Measurements from ENCODE around the gene HNRNPA3. TPM values are rescaled to one million over a fixed set of nuclear protein-coding genes. Genes with fewer than 3 reads are reported as not detected.

Gene HNRNPA3
- total RNA-seq, 1 experiment from 2014 or later: 328 TPM

DNA sequence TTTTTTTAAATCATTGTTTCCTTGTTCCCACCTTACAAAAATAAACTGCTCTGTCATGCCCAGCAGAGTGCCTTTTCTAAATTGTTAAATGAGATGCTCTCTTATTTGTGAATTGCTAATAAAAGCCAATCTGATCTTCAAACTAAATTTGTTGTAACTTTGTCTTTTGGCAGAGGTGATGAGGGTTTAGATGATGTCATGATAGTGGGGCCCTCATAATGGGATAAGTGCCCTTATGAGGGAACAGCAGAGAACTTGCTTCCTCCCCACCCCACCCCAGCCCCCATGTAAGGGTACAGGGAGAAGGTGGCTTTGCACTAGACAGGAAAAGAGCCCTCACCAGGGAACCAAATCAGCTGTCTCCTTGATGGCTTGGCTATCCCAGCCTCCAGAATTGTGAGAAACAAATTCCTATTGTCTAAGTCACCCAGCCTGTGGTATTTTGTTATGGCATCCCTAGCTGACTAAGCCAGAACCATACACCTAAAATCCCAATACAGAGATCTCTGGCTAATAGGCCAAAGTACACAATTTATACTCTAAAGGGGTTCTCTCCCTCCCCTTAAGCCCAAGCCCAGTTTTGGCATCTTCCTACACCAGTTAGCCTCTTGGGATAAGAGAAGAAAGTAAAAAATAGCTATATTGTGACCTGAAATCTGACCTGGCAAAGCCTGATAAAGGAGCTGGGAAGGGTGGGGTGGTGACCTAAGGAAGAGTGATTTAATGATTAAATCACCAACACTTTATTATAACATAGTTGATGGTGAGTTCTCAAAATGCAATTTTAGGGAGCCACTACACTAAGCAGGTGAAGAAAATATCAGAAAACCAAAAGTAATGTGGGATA is 40.3 kb upstream of the HNRNPA3 start:
- Histone ChIP-seq H3K4me2 (ENCODE audit: low read length) (peak overlapping the region; percentile 86), H3K9ac (ENCODE audit: low read length) (no peak overlapping the region; the same call in 1 of the 2 replicates), H3K27ac (ENCODE audit: low read depth, low read length) (peak overlapping the region; percentile 1; the same call in 1 of the 2 replicates), H3K4me1 (ENCODE audit: control insufficient read depth in 1 of 2, insufficient read depth in 2 of 2, low read length in 2 of 2) (peaks cover 49 to 59% of the 10 kb centered on the region in 2 experiments), H4K20me1 (ENCODE audit: insufficient read depth) (no peaks in the 10 kb centered on the region), H3K4me3 (replicated peaks in 1 of 2; ENCODE audit: low read depth in 1 of 2, low read length in 2 of 2) (peak overlapping the region in 1 of 2 experiments; percentile 35; a peak in 2 of 4 replicates), H3K79me2 (ENCODE audit: insufficient read depth, low read length) (no peaks in the 10 kb centered on the region), H3K9me3 (ENCODE audit: control insufficient read depth in 1 of 2, insufficient read depth in 1 of 2, low read depth in 1 of 2, low read length in 2 of 2) (no peaks in the 10 kb centered on the region), H3K9me2 (ENCODE audit: insufficient read depth) (no peaks in the 10 kb centered on the region), H3K27me3 (ENCODE audit: insufficient read depth, low read length) (no peaks in the 10 kb centered on the region), H2AFZ (ENCODE audit: low read depth, low read length, poor library complexity, severe bottlenecking) (peak overlapping the region; percentile 84), H3K36me3 (ENCODE audit: control insufficient read depth in 1 of 2, insufficient read depth in 2 of 2, low read length in 2 of 2) (no peaks in the 10 kb centered on the region)
- RAD21 ChIA-PET (ENCODE audit: low non-redundant PET in 1 of 2, low total read pairs in 2 of 2, uncharacterized antibody in 2 of 2, unreplicated experiment in 2 of 2): no interaction called here
- BruUV-seq (replicated peaks): no TSS peak
- POLR2A ChIA-PET: interaction anchor here (1.0 to 1.4 kb wide), 3 partner anchors 17 to 40 kb away, joined by 3 to 5 read pairs (median 4); no protein-coding TSS in a partner anchor
- CTCF ChIA-PET: interaction anchor here (1.0 to 1.5 kb wide), 3 partner anchors 11 to 92 kb away, joined by 3 to 5 read pairs (median 4); partner anchors contain the start of gene NFE2L2
- intact Hi-C loops (cut with micrococcal nuclease): no loop called here
- DNase-seq (ENCODE audit: low read depth, low spot score): peak; percentile 60
- peak; percentile 66 for ATAC-seq
- TF ChIP-seq JUND (IDR thresholded peaks at IDR 0.05) (peak; percentile 68), RAD21 (IDR thresholded peaks at IDR 0.05; ENCODE audit: low read depth) (no peak), POLR2AphosphoS5 (IDR thresholded peaks at IDR 0.05; ENCODE audit: low read depth, low read length) (no peak), ZNF274 (IDR thresholded peaks at IDR 0.05; ENCODE audit: low read depth, low read length) (no peak), SIN3A (IDR thresholded peaks at IDR 0.05; ENCODE audit: low read depth) (no peak), EZH2phosphoT487 (IDR thresholded peaks at IDR 0.05; ENCODE audit: borderline replicate concordance) (no peak), CEBPB (IDR thresholded peaks at IDR 0.05; ENCODE audit: low read depth) (no peak; the same call in none of the 2 replicates), SP1 (IDR thresholded peaks at IDR 0.05; ENCODE audit: low read depth) (peak; percentile 44; the same call in 1 of the 2 replicates), CBX3 (IDR thresholded peaks at IDR 0.05; ENCODE audit: low read depth) (no peak; the same call in 1 of the 2 replicates), SRF (IDR thresholded peaks at IDR 0.05; ENCODE audit: low read depth) (no peak), FOSL1 (IDR thresholded peaks at IDR 0.05; ENCODE audit: low read depth) (peak; percentile 78)
- TF ChIP-seq, protein P1, sequence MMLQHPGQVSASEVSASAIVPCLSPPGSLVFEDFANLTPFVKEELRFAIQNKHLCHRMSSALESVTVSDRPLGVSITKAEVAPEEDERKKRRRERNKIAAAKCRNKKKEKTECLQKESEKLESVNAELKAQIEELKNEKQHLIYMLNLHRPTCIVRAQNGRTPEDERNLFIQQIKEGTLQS (IDR thresholded peaks at IDR 0.05): no peak
- TF ChIP-seq, protein P2, sequence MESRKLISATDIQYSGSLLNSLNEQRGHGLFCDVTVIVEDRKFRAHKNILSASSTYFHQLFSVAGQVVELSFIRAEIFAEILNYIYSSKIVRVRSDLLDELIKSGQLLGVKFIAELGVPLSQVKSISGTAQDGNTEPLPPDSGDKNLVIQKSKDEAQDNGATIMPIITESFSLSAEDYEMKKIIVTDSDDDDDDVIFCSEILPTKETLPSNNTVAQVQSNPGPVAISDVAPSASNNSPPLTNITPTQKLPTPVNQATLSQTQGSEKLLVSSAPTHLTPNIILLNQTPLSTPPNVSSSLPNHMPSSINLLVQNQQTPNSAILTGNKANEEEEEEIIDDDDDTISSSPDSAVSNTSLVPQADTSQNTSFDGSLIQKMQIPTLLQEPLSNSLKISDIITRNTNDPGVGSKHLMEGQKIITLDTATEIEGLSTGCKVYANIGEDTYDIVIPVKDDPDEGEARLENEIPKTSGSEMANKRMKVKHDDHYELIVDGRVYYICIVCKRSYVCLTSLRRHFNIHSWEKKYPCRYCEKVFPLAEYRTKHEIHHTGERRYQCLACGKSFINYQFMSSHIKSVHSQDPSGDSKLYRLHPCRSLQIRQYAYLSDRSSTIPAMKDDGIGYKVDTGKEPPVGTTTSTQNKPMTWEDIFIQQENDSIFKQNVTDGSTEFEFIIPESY (IDR thresholded peaks at IDR 0.05; ENCODE audit: extremely low read depth, insufficient replicate concordance, low read length): no peak
